Panc1 (cell line): ENCODE measurements around the gene ZNF74.
"Not testable (repeated sequence)": the region's sequence is repeated elsewhere in the genome, so short reads cannot be mapped to it uniquely, and the experiment has no call there.

Experiments
- POLR2AphosphoS5 ChIP-seq: IDR thresholded peaks from 2 replicates; pipeline ENCODE4 v1.6.1; 2012; ENCODE audit warnings: mild to moderate bottlenecking, low read depth, low read length, moderate library complexity
- TF ChIP-seq, protein P1 (sequence below): fragments of 450-650 bp; IDR thresholded peaks from 2 replicates; pipeline ENCODE4 v1.5.1; 2017; ENCODE audit warnings: mild to moderate bottlenecking

DNA sequence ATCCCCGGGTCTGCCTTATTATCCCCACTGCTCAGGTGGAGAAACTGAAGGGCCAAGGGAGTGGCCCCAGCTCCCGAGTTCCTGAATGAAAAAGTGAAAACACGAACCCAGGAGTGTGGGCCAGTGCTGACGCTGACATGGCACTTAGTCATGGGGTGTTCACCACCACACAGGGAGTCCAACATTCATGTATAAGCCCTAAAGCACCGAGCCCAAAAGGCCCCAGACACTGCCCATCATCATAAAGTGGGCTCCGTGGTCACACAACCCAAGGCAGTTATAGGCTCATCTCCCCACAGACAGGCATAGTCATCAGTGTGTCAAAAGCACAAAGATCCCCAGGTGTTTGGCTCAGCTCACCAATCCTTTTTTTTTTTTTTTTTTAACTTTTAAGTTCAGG, 41.4 kb upstream of the ZNF74 start:
- TF ChIP-seq, protein P1, sequence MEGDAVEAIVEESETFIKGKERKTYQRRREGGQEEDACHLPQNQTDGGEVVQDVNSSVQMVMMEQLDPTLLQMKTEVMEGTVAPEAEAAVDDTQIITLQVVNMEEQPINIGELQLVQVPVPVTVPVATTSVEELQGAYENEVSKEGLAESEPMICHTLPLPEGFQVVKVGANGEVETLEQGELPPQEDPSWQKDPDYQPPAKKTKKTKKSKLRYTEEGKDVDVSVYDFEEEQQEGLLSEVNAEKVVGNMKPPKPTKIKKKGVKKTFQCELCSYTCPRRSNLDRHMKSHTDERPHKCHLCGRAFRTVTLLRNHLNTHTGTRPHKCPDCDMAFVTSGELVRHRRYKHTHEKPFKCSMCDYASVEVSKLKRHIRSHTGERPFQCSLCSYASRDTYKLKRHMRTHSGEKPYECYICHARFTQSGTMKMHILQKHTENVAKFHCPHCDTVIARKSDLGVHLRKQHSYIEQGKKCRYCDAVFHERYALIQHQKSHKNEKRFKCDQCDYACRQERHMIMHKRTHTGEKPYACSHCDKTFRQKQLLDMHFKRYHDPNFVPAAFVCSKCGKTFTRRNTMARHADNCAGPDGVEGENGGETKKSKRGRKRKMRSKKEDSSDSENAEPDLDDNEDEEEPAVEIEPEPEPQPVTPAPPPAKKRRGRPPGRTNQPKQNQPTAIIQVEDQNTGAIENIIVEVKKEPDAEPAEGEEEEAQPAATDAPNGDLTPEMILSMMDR, result not testable (repeated sequence)
- not testable (repeated sequence) for TF ChIP-seq POLR2AphosphoS5
